MM.1S (cell line): ENCODE data around the gene SNX9.

Experiments
- DNase-seq: peaks from one replicate; pipeline ENCODE4 v3.0.0-alpha.2; 2015
- H2AFZ ChIP-seq: fragments of 300-600 bp; sonication (generic); 2 replicates; pipeline ENCODE4 v1.6.0; 2016; ENCODE audit warnings: antibody characterized with exemption, low read length
- H3F3A ChIP-seq: fragments of 300-600 bp; sonication (generic); 2 replicates; pipeline ENCODE4 v1.6.1; 2016; ENCODE audit warnings: mild to moderate bottlenecking, antibody characterized with exemption, low read length, moderate library complexity, mixed read lengths; ENCODE audit not compliant: insufficient read depth
- H3K27ac ChIP-seq: fragments of 300-600 bp; sonication (generic); 2 replicates; pipeline ENCODE4 v1.5.1; 2016; ENCODE audit warnings: mild to moderate bottlenecking, low read length
- H3K27me3 ChIP-seq: fragments of 300-600 bp; sonication (generic); replicated peaks from 2 replicates; pipeline ENCODE4 v1.6.0; 2016; ENCODE audit warnings: low read length; ENCODE audit not compliant: insufficient read depth
- H3K36me3 ChIP-seq: fragments of 300-600 bp; sonication (generic); replicated peaks from 2 replicates; pipeline ENCODE4 v1.6.1; 2016; ENCODE audit warnings: mild to moderate bottlenecking, low read length, mixed read lengths; ENCODE audit not compliant: insufficient read depth
- H3K4me1 ChIP-seq: fragments of 300-600 bp; sonication (generic); 2 replicates; pipeline ENCODE4 v1.6.1; 2016; ENCODE audit warnings: low read length, mixed read lengths
- H3K4me2 ChIP-seq: fragments of 300-600 bp; sonication (generic); 2 replicates; pipeline ENCODE4 v1.6.0; 2016; ENCODE audit warnings: low read depth, low read length
- H3K4me3 ChIP-seq: fragments of 300-600 bp; sonication (generic); 2 replicates; pipeline ENCODE4 v1.5.1; 2016; ENCODE audit warnings: low read length, mixed read lengths
- H3K79me2 ChIP-seq: fragments of 300-600 bp; sonication (generic); 2 replicates; pipeline ENCODE4 v1.6.1; 2016; ENCODE audit warnings: mixed run types, low read length, mixed read lengths
- H3K9ac ChIP-seq: fragments of 300-600 bp; sonication (generic); 2 replicates; pipeline ENCODE4 v1.6.1; 2016; ENCODE audit warnings: low read length, mixed read lengths
- H3K9me2 ChIP-seq: fragments of 300-600 bp; sonication (generic); replicated peaks from 2 replicates; pipeline ENCODE4 v1.6.1; 2016; ENCODE audit warnings: mild to moderate bottlenecking, low read length, mixed read lengths; ENCODE audit not compliant: insufficient read depth
- H3K9me3 ChIP-seq: fragments of 300-600 bp; sonication (generic); replicated peaks from 2 replicates; pipeline ENCODE4 v1.6.1; 2016; ENCODE audit warnings: mild to moderate bottlenecking, low read length, mixed read lengths; ENCODE audit not compliant: insufficient read depth
- H4K20me1 ChIP-seq: fragments of 300-600 bp; sonication (generic); 2 replicates; pipeline ENCODE4 v1.6.1; 2016; ENCODE audit warnings: mild to moderate bottlenecking, low read length, moderate library complexity, mixed read lengths; ENCODE audit not compliant: insufficient read depth
- CTCF ChIP-seq: fragments of 300-600 bp; sonication (generic); IDR thresholded peaks from 2 replicates; pipeline ENCODE4 v1.5.1; 2016; ENCODE audit warnings: antibody characterized with exemption, low read length, mixed read lengths
- EZH2 ChIP-seq: fragments of 300-600 bp; sonication (generic); optimal IDR thresholded peaks from 2 replicates; pipeline ENCODE3; 2017; ENCODE audit warnings: low read depth, mild to moderate bottlenecking, antibody characterized with exemption, low read length, mixed read lengths
- EZH2phosphoT487 ChIP-seq: fragments of 300-600 bp; sonication (generic); IDR thresholded peaks from 2 replicates; pipeline ENCODE4 v1.6.1; 2018; ENCODE audit warnings: antibody characterized with exemption, low read length

The SNX9 gene

GRCh38 chr6:157981132-157981394 lies 158.0 kb downstream of the SNX9 start:
- Histone ChIP-seq H3K4me2 (peak overlapping the region; percentile 91), H3K9me2 (no peaks in the 10 kb centered on the region), H3K9ac (peak overlapping the region; percentile 42; the same call in 1 of the 2 replicates), H4K20me1 (no peaks in the 10 kb centered on the region), H3K4me3 (peak overlapping the region; percentile 68), H3K9me3 (no peaks in the 10 kb centered on the region), H2AFZ (peak overlapping the region; percentile 87), H3K4me1 (no peaks in the 10 kb centered on the region), H3K27me3 (no peaks in the 10 kb centered on the region), H3K36me3 (no peaks in the 10 kb centered on the region), H3K79me2 (peaks cover 39% of the 10 kb centered on the region), H3F3A (peaks cover 4% of the 10 kb centered on the region; the same call in 1 of the 2 replicates), H3K27ac (no peak overlapping the region)
- no peak for TF ChIP-seq EZH2phosphoT487
- DNase-seq: peak; percentile 10

- Histone ChIP-seq H4K20me1 (no peaks in the 10 kb centered on the region), H3K9me2 (no peaks in the 10 kb centered on the region), H3K27me3 (no peaks in the 10 kb centered on the region), H3K79me2 (peaks cover 42% of the 10 kb centered on the region), H3K4me1 (no peaks in the 10 kb centered on the region), H3K9ac (peak within 1 kb of the TSS; percentile 74), H3F3A (peaks cover 4% of the 10 kb centered on the region; the same call in 1 of the 2 replicates), H3K9me3 (no peaks in the 10 kb centered on the region), H3K36me3 (no peaks in the 10 kb centered on the region), H3K4me2 (peak within 1 kb of the TSS; percentile 91), H3K4me3 (peak within 1 kb of the TSS; percentile 74), H3K27ac (peak within 1 kb of the TSS; percentile 50; the same call in 1 of the 2 replicates), H2AFZ (peak within 1 kb of the TSS; percentile 87)
- TF ChIP-seq EZH2 (no peak), CTCF (peak; percentile 28), EZH2phosphoT487 (no peak)
- DNase-seq: peak; percentile 60
These were observed 158.5 kb downstream of the SNX9 start, which contains the start of gene SYNJ2 for GRCh38 chr6:157981395-157982101. TSS of gene SYNJ2 (plus strand) at chr6:157981863. CDS start at chr6:157981962, 99 bp downstream.

- Histone ChIP-seq H2AFZ (peak overlapping the region; percentile 23; the same call in 1 of the 2 replicates), H4K20me1 (no peaks in the 10 kb centered on the region), H3K79me2 (peaks cover 48% of the 10 kb centered on the region), H3K4me1 (no peaks in the 10 kb centered on the region), H3K9ac (peak overlapping the region; percentile 74), H3K9me2 (no peaks in the 10 kb centered on the region), H3F3A (peaks cover 4% of the 10 kb centered on the region; the same call in 1 of the 2 replicates), H3K27me3 (no peaks in the 10 kb centered on the region), H3K4me3 (peak overlapping the region; percentile 74), H3K4me2 (peak overlapping the region; percentile 73), H3K36me3 (no peaks in the 10 kb centered on the region), H3K27ac (peak overlapping the region; percentile 50; the same call in 1 of the 2 replicates), H3K9me3 (no peaks in the 10 kb centered on the region)
- no peak for TF ChIP-seq EZH2phosphoT487
- peak; percentile 29 for DNase-seq
These were observed 159.1 kb downstream of the SNX9 start for GRCh38 chr6:157982102-157982562.

- no peaks in the 10 kb centered on the region for H3K9me3 ChIP-seq
- H3K4me1 ChIP-seq: no peaks in the 10 kb centered on the region
- H3K4me3 ChIP-seq: peak overlapping the region; percentile 74
- peaks cover 55% of the 10 kb centered on the region for H3K79me2 ChIP-seq
- peak; percentile 40 for DNase-seq
- H3K9me2 ChIP-seq: no peaks in the 10 kb centered on the region
- H3K9ac ChIP-seq: peak overlapping the region; percentile 74; the same call in 1 of the 2 replicates
- H3K27me3 ChIP-seq: no peaks in the 10 kb centered on the region
- H2AFZ ChIP-seq: no peak overlapping the region
- peaks cover 4% of the 10 kb centered on the region; the same call in 1 of the 2 replicates for H3F3A ChIP-seq
- no peaks in the 10 kb centered on the region for H4K20me1 ChIP-seq
- H3K36me3 ChIP-seq: no peaks in the 10 kb centered on the region
- peak overlapping the region; percentile 73 for H3K4me2 ChIP-seq
- TF ChIP-seq EZH2phosphoT487 (no peak), CTCF (peak; percentile 34), EZH2 (no peak)
- peak overlapping the region; percentile 50; the same call in 1 of the 2 replicates for H3K27ac ChIP-seq
These were observed 159.7 kb downstream of the SNX9 start for GRCh38 chr6:157982563-157983405.
